Measurements from ENCODE around the gene ZNF574.

- TF ChIP-seq CTCF (conservative IDR thresholded peaks at IDR 0.05; ENCODE audit: low read depth in 2 of 2) (no peak), EZH2 (IDR thresholded peaks at IDR 0.05; ENCODE audit: low read depth, unreplicated experiment) (no peak), POLR2AphosphoS5 (IDR thresholded peaks at IDR 0.05; ENCODE audit: low read depth) (no peak), ZNF331 (CRISPR knock-in tag; IDR thresholded peaks at IDR 0.05; ENCODE audit: low read depth) (no peak), EZH2phosphoT487 (IDR thresholded peaks at IDR 0.05; ENCODE audit: unreplicated experiment) (no peak), REST (IDR thresholded peaks at IDR 0.05; ENCODE audit: unreplicated experiment) (no peak), CREB1 (CRISPR knock-in tag; IDR thresholded peaks at IDR 0.05; ENCODE audit: low read depth) (no peak), STAT1 (IDR thresholded peaks at IDR 0.05; ENCODE audit: unreplicated experiment) (no peak), JUNB (IDR thresholded peaks at IDR 0.05; ENCODE audit: unreplicated experiment) (no peak), NANOG (IDR thresholded peaks at IDR 0.05; ENCODE audit: borderline replicate concordance) (no peak), ETS1 (IDR thresholded peaks at IDR 0.05) (no peak), ZNF114 (CRISPR knock-in tag; IDR thresholded peaks at IDR 0.05) (no peak)
Measured at GRCh38 chr19:42086188-42086736, 10.3 kb downstream of the ZNF574 start.
